Activated T-helper 1 cell treated with anti-CD3 and anti-CD28 coated beads, Interleukin-12 subunit alpha, Interleukin-12 subunit beta, Interleukin-2, Interleukin-4 antibody, amounts not matched to agents 30 ng/mL and 10 ng/mL and 1 ng/mL, durations not matched to agents 14 hours and 24 hours and 36 hours (primary cell): Measurements from ENCODE around the gene MYO10. TPM values are rescaled to one million over a fixed set of nuclear protein-coding genes. Genes with fewer than 3 reads are reported as not detected.

ENCODE experiments used
- DNase-seq: peaks from one replicate; pipeline ENCODE4 v3.0.0; 2021; ENCODE audit warnings: low spot score
- H3K27ac Mint-ChIP-seq: one replicate; pipeline ENCODE4 v1.8.0; 2021; ENCODE audit warnings: mild to moderate bottlenecking, mixed read lengths
- H3K27me3 Mint-ChIP-seq: one replicate; pipeline ENCODE4 v1.8.0; 2022; ENCODE audit warnings: mild to moderate bottlenecking, moderate library complexity, mixed read lengths; ENCODE audit not compliant: insufficient read depth
- H3K36me3 Mint-ChIP-seq: one replicate; pipeline ENCODE4 v1.8.0; 2021; ENCODE audit warnings: low read depth, mixed read lengths
- H3K4me1 Mint-ChIP-seq: one replicate; pipeline ENCODE4 v1.8.0; 2021; ENCODE audit warnings: low read depth, mixed read lengths
- H3K4me3 Mint-ChIP-seq: one replicate; pipeline ENCODE4 v1.8.0; 2021; ENCODE audit warnings: mild to moderate bottlenecking, moderate library complexity, mixed read lengths
- H3K9me3 Mint-ChIP-seq: one replicate; pipeline ENCODE4 v1.8.0; 2021; ENCODE audit warnings: mixed read lengths
- intact Hi-C: fragments of 100-400 bp; cut with micrococcal nuclease; formaldehyde crosslinking; loops from one replicate; pipeline ENCODE4 v1.15.1; 2024
- total RNA-seq: library from RNA; stranded (reverse); gene quantifications from 2 replicates; pipeline ENCODE4 v1.2.3, GENCODE V29; 2022

MYO10 gene
- total RNA-seq, 1 donor from 2014 or later: 0.41 TPM

DNA sequence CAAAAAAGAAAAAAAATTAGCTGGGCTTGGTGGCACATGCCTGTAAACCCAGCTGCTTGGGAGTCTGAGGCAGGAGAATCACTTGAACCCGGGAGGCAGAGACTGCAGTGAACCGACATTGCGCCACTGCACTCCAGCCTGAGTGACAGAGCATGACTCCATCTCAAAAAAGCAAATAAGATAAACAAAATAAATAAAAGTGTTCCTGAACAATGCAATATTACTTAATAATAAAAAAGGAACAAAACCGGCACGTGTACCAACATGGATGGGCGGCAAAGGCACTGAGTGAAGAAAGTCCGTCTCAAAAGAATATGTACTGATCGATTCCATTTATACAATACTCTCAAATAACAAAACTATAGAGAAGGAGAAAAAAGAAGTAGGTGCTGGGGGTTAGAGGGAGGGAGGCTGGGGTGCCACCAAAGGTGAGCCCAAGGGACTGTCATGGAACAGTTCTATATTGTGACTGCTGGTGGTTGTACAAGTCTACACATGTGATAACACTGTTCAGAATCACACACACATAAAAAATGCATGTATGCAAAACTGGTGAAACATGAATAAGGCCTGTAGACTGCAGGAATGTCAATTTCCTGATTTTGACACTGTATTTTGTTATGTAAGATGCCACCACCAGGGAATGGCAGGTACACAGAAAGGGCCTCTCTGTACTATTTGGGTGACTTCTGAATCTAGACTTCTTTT is 15.8 kb downstream of the MYO10 start:
- Mint-ChIP-seq H3K4me3 (no peak overlapping the region), H3K27ac (no peak overlapping the region), H3K27me3 (peaks cover 3% of the 10 kb centered on the region), H3K36me3 (no peaks in the 10 kb centered on the region), H3K4me1 (no peaks in the 10 kb centered on the region), H3K9me3 (no peaks in the 10 kb centered on the region)
- no peak for DNase-seq
- intact Hi-C loops: no loop called here

DNA sequence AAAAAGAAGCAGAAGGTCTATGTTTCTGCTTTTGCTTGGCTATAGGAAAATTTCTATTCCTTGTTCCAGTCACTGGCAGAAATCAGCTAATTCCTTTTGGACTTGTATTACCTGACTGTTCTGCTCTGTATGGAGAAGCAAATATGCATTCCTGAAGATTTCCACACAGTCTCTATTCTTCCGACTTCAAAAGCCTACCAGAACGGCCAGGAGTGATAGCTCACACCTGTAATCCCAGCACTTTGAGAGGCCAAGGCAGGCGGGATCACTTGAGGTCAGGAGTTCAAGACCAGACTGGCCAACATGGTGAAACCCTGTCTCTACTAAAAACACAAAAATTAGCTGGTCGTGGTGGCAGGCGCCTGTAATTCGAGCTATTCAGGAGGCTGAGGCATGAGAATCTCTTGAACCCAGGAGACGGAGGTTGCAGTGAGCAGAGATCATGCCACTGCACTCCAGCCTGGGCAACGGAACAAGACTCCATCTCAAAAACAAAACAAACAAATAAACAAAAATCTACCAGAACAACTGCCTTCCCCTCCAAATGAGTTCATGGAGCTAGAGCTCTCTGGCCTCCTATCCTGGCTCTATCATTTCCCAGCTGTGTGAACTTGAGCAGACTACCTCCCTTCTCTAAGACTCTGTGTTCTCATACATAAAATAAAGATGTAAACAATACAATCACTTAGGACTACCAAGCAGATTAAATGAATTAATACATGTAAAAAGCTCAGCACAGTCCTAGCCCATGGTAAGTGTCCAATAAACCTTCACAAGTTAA is 17.0 kb downstream of the MYO10 start:
- Mint-ChIP-seq H3K27ac (no peak overlapping the region), H3K9me3 (no peaks in the 10 kb centered on the region), H3K27me3 (peaks cover 3% of the 10 kb centered on the region), H3K4me1 (no peaks in the 10 kb centered on the region), H3K36me3 (no peaks in the 10 kb centered on the region), H3K4me3 (no peak overlapping the region)
- no peak for DNase-seq
- intact Hi-C loops: no loop called here

DNA sequence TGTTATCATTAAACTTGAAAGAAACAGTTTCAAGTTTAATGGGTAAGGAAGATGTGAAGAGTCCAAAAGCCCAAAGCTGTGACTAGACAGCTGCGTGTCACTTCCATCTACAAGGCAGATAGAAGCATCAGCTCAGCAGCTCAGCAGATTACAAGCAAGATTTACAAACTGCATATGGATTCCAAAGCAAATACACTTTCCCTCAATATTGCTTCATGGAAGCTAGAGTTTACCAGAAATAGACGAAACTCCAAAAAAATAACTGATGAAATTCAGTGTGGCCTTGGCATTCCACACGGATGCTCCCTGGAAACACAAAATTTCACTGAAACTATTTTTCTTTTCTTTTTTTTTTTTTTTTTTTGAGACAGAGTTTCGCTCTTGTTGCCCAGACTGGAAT is 17.9 kb downstream of the MYO10 start:
- Mint-ChIP-seq H3K36me3 (no peaks in the 10 kb centered on the region), H3K27ac (no peak overlapping the region), H3K4me3 (no peak overlapping the region), H3K9me3 (no peaks in the 10 kb centered on the region), H3K27me3 (peaks cover 3% of the 10 kb centered on the region), H3K4me1 (no peaks in the 10 kb centered on the region)
- intact Hi-C loops: no loop called here
- no peak for DNase-seq

DNA sequence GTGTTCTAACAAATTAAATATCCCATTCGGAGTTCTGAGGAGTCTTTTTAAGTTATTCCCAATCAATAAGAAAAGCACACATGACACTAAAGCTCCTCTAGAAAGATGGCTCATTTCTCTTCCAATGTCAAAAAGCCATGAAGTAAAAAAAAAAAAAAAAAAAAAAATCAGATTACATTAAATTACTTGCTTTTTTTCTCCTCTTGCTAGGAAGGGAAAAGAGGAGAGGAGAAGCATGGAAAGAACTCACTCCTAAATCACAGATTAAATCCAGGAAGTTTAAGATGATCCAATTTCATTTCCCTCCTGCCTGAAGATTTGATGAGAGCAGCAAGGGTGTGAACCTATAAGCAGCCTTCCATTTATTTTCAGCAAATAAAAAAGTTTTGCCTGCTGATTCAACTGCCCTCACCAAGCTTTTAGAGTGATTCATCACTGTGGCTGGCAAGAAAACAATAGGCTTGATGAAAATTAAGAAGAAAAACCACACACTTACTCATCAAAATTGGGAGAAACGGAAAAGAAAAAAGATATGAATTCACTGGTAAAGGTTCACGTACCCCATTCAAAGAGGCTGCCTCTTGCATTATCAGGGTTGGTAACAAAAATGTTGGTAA is 19.7 kb downstream of the MYO10 start:
- no peak overlapping the region for H3K27ac Mint-ChIP-seq
- H3K27me3 Mint-ChIP-seq: peaks cover 3% of the 10 kb centered on the region
- H3K36me3 Mint-ChIP-seq: no peaks in the 10 kb centered on the region
- no peak for DNase-seq
- H3K4me3 Mint-ChIP-seq: no peak overlapping the region
- H3K9me3 Mint-ChIP-seq: no peaks in the 10 kb centered on the region
- intact Hi-C loops: no loop called here
- no peaks in the 10 kb centered on the region for H3K4me1 Mint-ChIP-seq

DNA sequence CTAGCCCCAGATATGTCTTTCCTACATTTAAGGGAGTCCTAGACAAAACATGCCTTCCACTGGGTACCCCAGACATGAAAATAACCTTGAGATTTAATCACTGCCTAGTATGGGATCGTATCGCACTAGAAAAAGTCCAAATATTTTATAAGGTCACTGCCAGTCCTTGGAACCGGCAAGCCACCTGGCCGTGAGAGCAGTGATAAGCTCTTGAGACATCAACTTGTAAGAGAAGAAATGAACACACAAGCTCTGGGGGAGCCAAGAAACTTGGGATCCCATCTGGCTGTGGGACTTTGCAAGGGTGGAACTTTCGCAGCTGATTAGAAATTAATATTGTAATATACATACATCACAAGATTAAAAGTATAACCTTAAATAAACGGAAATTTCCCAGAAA is 21.5 kb downstream of the MYO10 start:
- no peaks in the 10 kb centered on the region for H3K4me1 Mint-ChIP-seq
- intact Hi-C loops: no loop called here
- H3K27ac Mint-ChIP-seq: no peak overlapping the region
- no peaks in the 10 kb centered on the region for H3K36me3 Mint-ChIP-seq
- peaks cover 6% of the 10 kb centered on the region for H3K27me3 Mint-ChIP-seq
- H3K9me3 Mint-ChIP-seq: no peaks in the 10 kb centered on the region
- no peak for DNase-seq
- no peak overlapping the region for H3K4me3 Mint-ChIP-seq

DNA sequence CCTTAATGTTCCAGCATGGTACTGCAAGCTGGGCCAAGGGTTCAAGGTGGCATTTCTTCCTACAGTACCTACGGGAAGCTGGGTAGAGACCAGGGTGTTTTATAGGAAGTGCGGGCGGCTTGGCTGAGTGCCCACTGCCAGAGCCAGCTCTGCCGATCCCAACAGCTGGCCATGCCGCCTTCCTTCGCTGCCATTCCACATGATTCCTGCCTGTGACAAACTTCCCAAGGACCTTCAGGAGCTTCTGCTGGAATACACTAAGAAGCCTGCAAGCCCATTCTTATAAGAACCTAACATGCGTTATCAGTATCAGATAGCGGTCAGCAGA is 22.0 kb downstream of the MYO10 start:
- intact Hi-C loops: no loop called here
- H3K4me1 Mint-ChIP-seq: no peaks in the 10 kb centered on the region
- DNase-seq: no peak
- no peak overlapping the region for H3K4me3 Mint-ChIP-seq
- peaks cover 6% of the 10 kb centered on the region for H3K27me3 Mint-ChIP-seq
- no peaks in the 10 kb centered on the region for H3K36me3 Mint-ChIP-seq
- H3K9me3 Mint-ChIP-seq: no peaks in the 10 kb centered on the region
- no peak overlapping the region for H3K27ac Mint-ChIP-seq

DNA sequence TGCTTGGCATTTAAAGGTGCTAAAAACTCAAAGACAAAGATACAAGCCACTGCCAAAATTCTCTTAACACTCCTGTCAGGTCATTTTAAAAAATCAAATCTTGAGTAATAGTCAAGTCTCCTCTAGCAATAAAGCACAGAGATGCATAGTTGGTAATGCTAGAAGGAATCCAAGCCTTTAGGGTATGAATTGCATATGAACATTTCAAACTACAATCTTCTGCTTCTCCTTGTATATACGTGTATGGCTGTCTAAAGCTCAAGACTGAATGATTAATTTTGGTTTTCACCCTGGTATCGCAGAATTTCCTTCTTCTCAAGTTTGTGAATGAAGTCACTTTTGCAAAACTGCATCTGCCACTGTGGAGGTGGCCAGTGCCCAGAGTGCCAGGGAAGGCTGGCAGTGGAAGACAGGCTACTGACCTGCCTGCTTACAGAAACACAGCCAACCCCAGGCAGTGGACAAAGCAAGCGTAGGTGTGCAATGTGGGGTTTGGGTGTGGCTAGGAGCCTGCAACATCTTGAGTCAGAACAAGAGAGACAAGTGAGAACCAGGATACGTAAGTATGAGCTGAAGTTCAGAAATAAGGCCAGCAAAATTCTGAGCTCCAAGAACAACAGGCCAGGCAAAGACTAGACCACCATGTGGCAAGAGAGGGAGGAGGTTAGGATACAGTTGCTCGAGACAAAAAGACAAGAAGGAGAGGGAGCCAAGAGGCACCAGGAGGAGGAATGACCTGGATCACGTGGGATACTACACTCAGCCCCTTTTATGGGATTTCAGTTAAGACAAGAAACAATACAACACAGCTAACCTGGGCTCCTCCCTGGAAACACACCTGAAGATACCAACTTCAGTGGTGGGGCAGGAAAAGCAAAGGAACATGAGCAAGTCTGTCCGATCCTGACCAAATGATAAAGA is 22.6 kb downstream of the MYO10 start:
- no peak overlapping the region for H3K27ac Mint-ChIP-seq
- H3K36me3 Mint-ChIP-seq: no peaks in the 10 kb centered on the region
- no peak for DNase-seq
- H3K9me3 Mint-ChIP-seq: no peaks in the 10 kb centered on the region
- H3K4me3 Mint-ChIP-seq: no peak overlapping the region
- H3K4me1 Mint-ChIP-seq: no peaks in the 10 kb centered on the region
- H3K27me3 Mint-ChIP-seq: peaks cover 6% of the 10 kb centered on the region
- intact Hi-C loops: no loop called here

DNA sequence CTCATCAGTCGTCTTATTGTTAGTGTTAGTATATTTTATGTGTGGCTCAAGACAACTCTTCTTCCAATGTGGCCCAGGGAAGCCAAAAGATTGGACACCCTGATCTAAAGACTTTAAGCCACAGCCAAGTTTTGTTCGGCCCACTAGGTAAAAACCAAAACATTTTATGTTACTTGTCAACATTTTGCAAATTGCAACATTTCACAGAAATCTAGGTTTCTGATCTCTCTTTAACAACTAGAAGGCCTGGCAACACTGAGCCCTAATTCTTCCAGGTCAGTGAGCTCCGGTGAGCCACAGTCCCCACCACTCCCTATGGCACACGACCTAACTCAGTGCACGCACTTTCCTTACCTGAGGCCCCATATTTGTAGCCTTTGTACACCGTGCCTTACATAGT is 24.0 kb downstream of the MYO10 start:
- Mint-ChIP-seq H3K9me3 (no peaks in the 10 kb centered on the region), H3K4me1 (no peaks in the 10 kb centered on the region), H3K27ac (no peak overlapping the region), H3K4me3 (no peak overlapping the region), H3K27me3 (peaks cover 3% of the 10 kb centered on the region), H3K36me3 (no peaks in the 10 kb centered on the region)
- intact Hi-C loops: no loop called here
- no peak for DNase-seq

DNA sequence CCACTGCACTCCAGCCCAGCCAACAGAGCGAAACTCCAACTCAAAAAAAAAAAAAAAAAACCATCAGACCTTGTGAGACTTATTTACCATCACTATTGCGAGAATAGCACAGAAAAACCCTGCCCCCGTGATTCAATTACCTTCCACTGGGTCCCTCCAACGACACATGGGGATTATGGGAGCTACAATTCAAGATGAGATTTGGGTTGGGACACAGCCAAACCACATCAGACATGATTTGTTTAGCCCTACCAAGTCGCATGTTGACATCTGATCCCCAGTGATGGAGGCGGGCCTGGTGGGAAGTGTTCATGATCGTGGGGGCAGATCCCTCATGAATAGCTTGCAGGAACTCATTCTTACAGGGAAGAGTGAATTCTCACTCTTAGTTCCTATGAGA is 26.6 kb downstream of the MYO10 start:
- no peak for DNase-seq
- no peak overlapping the region for H3K27ac Mint-ChIP-seq
- H3K36me3 Mint-ChIP-seq: no peaks in the 10 kb centered on the region
- no peaks in the 10 kb centered on the region for H3K4me1 Mint-ChIP-seq
- no peak overlapping the region for H3K4me3 Mint-ChIP-seq
- H3K27me3 Mint-ChIP-seq: peaks cover 3% of the 10 kb centered on the region
- intact Hi-C loops: no loop called here
- no peaks in the 10 kb centered on the region for H3K9me3 Mint-ChIP-seq

DNA sequence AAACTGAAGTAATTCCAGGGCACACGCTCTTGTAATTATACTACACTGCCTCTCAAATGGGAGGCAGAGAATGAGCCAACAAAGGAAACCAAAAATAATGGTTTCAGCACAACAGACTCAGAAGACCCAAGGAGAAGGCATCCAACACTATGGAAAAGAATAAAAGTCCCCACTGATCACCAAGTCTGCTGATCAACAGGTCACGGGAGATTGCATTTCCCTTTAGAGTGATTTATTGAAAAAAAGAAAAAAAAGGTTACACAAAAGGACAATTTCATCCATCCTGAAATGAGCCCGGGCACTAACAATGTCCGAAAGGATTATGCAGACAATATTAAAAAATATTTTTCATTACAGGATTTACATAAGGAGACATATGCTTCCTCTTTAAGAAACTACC is 28.8 kb downstream of the MYO10 start:
- no peaks in the 10 kb centered on the region for H3K9me3 Mint-ChIP-seq
- no peaks in the 10 kb centered on the region for H3K36me3 Mint-ChIP-seq
- no peak overlapping the region for H3K27ac Mint-ChIP-seq
- no peaks in the 10 kb centered on the region for H3K4me1 Mint-ChIP-seq
- H3K27me3 Mint-ChIP-seq: peaks cover 3% of the 10 kb centered on the region
- H3K4me3 Mint-ChIP-seq: no peak overlapping the region
- intact Hi-C loops: no loop called here
- no peak for DNase-seq

DNA sequence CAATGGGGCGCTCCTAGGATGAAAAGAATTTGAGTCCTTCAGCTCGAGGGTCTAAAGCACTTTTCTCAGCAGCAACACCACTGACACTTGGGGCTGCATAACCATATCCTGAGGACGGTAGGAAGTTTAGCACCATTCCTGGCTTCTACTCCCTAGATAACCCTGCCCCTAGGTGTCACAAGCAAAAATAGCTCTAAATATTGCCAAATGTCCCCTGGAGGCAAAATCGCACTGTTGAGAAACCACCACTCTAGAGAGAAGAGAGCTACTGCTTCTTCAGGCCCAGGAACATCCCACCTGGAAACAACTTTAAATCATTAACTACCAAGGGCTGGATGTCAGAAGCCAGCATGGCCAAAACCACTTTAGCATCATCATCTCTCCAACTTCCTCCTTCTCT is 29.8 kb downstream of the MYO10 start:
- no peak for DNase-seq
- no peak overlapping the region for H3K4me3 Mint-ChIP-seq
- no peaks in the 10 kb centered on the region for H3K9me3 Mint-ChIP-seq
- no peak overlapping the region for H3K27ac Mint-ChIP-seq
- H3K27me3 Mint-ChIP-seq: peaks cover 3% of the 10 kb centered on the region
- H3K4me1 Mint-ChIP-seq: no peaks in the 10 kb centered on the region
- no peaks in the 10 kb centered on the region for H3K36me3 Mint-ChIP-seq
- intact Hi-C loops: no loop called here

DNA sequence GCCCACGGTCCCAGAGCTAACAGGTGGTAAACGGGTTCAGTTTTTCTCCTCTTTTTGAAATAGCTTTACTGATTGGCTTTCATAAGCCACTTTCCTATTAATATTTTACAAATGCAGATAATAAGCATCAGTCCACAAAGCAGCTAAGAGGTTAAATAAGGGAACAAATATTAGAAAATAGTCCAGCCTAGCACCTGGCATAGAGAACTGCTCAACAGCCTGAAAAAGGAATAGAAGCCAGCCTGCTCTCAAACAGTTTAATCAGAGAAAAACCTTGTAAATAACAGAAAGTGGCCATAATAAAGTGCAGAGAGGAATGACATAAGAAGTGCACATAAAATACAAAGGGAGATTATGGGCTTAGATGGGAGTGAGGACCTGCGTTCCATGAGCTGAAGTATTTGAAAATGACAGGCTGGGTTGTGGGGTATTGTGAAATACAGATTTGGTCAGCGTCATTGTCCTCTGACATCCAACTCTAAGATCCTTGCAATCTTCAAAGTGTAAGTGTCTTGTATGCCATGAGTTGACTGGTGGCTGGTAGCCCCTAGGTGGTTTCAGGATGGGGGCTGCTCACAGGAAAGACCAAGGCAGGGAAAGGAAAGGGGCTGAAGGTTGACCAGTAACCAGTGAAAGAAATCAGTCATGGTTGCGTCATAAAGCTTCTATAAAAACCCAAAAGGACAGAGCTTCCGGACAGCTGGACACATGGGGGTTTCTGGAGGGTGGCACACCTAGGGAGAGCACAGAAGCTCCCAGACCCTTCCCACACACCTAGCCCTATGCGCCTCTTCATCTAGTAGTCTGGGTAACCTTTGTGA is 32.4 kb downstream of the MYO10 start:
- no peaks in the 10 kb centered on the region for H3K36me3 Mint-ChIP-seq
- no peaks in the 10 kb centered on the region for H3K27me3 Mint-ChIP-seq
- no peak for DNase-seq
- intact Hi-C loops: no loop called here
- H3K27ac Mint-ChIP-seq: no peak overlapping the region
- no peak overlapping the region for H3K4me3 Mint-ChIP-seq
- H3K4me1 Mint-ChIP-seq: no peaks in the 10 kb centered on the region
- H3K9me3 Mint-ChIP-seq: no peaks in the 10 kb centered on the region
